Ascending aorta (tissue), 2 donors: Measurements from ENCODE around the gene KLRK1. TPM values are rescaled to one million over a fixed set of nuclear protein-coding genes. Genes with fewer than 3 reads are reported as not detected.
"Not testable (repeated sequence)": the region's sequence is repeated elsewhere in the genome, so short reads cannot be mapped to it uniquely, and the experiment has no call there.

Experiments
- DNase-seq, 2 donors: peaks; one replicate each; pipeline ENCODE4 v3.0.0-alpha.2; 2019; ENCODE audit warnings: low spot score in 2 of 2
- H3K27ac ChIP-seq, 2 donors: fragments of 200-600 bp; sonication (generic); one replicate each; pipeline ENCODE4 v1.5.1; 2016 to 2017; ENCODE audit warnings: mild to moderate bottlenecking in 1 of 2
- H3K27me3 ChIP-seq: fragments of 200-600 bp; sonication (generic); one replicate; pipeline ENCODE4 v1.5.1; 2017
- H3K36me3 ChIP-seq, 2 donors: fragments of 200-600 bp; sonication (generic); one replicate each; pipeline ENCODE4 v1.5.1; 2016
- H3K4me1 ChIP-seq, 2 donors: fragments of 200-600 bp; sonication (generic); one replicate each; pipeline ENCODE4 v1.5.1; 2016 to 2017; ENCODE audit warnings: mild to moderate bottlenecking in 1 of 2
- H3K4me3 ChIP-seq, 2 donors: fragments of 200-600 bp; sonication (generic); one replicate each; pipeline ENCODE4 v1.5.1; 2016 to 2017; ENCODE audit warnings: mild to moderate bottlenecking in 1 of 2
- H3K9me3 ChIP-seq, 2 donors: fragments of 200-600 bp; sonication (generic); one replicate each; pipeline ENCODE4 v1.5.1; 2016
- CTCF ChIP-seq, 3 experiments: fragments of 200-600 bp in 2 of 3; fragments of 450-650 bp in 1 of 3; sonication (generic) in 2 of 3; IDR thresholded peaks; one replicate each; pipeline ENCODE4 v1.5.1; 2016 to 2019; ENCODE audit warnings: antibody characterized with exemption in 3 of 3, mild to moderate bottlenecking in 1 of 3, moderate library complexity in 1 of 3
- intact Hi-C: fragments of 100-400 bp; cut with DNase I; formaldehyde crosslinking; loops from one replicate; pipeline ENCODE4 v1.15.1; 2023
- total RNA-seq: library from RNA; depleted of rRNA; stranded (reverse); fragments of >200 nt; gene quantifications from one replicate; pipeline ENCODE4 v1.1.0, GENCODE V29; 2016

Gene KLRK1
- total RNA-seq, 1 donor from 2014 or later = not detected

GRCh38 chr12:10388624-10389413 lies 1.0 kb downstream of the KLRK1 start:
- intact Hi-C loops = no loop called here
- H3K4me3 ChIP-seq = no peak overlapping the region

GRCh38 chr12:10387498-10387897 lies 2.3 kb downstream of the KLRK1 start:
- intact Hi-C loops, H3K27me3 ChIP-seq, H3K9me3 ChIP-seq, H3K4me3 ChIP-seq, DNase-seq, H3K4me1 ChIP-seq, H3K36me3 ChIP-seq, H3K27ac ChIP-seq: not testable (repeated sequence)

More at GRCh38 chr12:10388624-10389413, 1.0 kb downstream of the KLRK1 start:
- TF ChIP-seq CTCF (IDR thresholded peaks at IDR 0.05) = no peak
- DNase-seq = no peak
- Histone ChIP-seq H3K36me3 (no peaks in the 10 kb centered on the region), H3K9me3 (peaks cover 0 to 4% of the 10 kb centered on the region in 2 donors), H3K27me3 (no peaks in the 10 kb centered on the region), H3K4me1 (no peaks in the 10 kb centered on the region), H3K27ac (no peak overlapping the region)

GRCh38 chr12:10386857-10387256 lies 3.0 kb downstream of the KLRK1 start:
- Histone ChIP-seq H3K36me3 (no peaks in the 10 kb centered on the region), H3K4me3 (no peak overlapping the region), H3K27me3 (no peaks in the 10 kb centered on the region), H3K9me3 (peaks cover 0 to 4% of the 10 kb centered on the region in 2 donors), H3K27ac (no peak overlapping the region), H3K4me1 (no peaks in the 10 kb centered on the region)
- intact Hi-C loops = no loop called here
- no peak for TF ChIP-seq CTCF (IDR thresholded peaks at IDR 0.05)
- no peak for DNase-seq

GRCh38 chr12:10385166-10385613 lies 4.7 kb downstream of the KLRK1 start:
- intact Hi-C loops = no loop called here
- Histone ChIP-seq H3K4me3 (no peak overlapping the region), H3K4me1 (no peaks in the 10 kb centered on the region), H3K27me3 (no peaks in the 10 kb centered on the region), H3K36me3 (no peaks in the 10 kb centered on the region), H3K9me3 (peaks cover 0 to 4% of the 10 kb centered on the region in 2 donors), H3K27ac (no peak overlapping the region)
- no peak for DNase-seq
- no peak for TF ChIP-seq CTCF (IDR thresholded peaks at IDR 0.05)

- Histone ChIP-seq H3K27me3 (no peaks in the 10 kb centered on the region), H3K9me3 (peaks cover 0 to 4% of the 10 kb centered on the region in 2 donors), H3K4me3 (no peak overlapping the region), H3K36me3 (no peaks in the 10 kb centered on the region), H3K4me1 (no peaks in the 10 kb centered on the region), H3K27ac (no peak overlapping the region)
- no peak for DNase-seq
- intact Hi-C loops = no loop called here
- no peak for TF ChIP-seq CTCF (IDR thresholded peaks at IDR 0.05)
Measured at GRCh38 chr12:10384191-10384590, 5.7 kb downstream of the KLRK1 start.

- TF ChIP-seq CTCF (IDR thresholded peaks at IDR 0.05) = no peak
- H3K27me3 ChIP-seq = no peaks in the 10 kb centered on the region
- H3K4me1 ChIP-seq = no peaks in the 10 kb centered on the region
- intact Hi-C loops = no loop called here
- H3K36me3 ChIP-seq = no peaks in the 10 kb centered on the region
- H3K27ac ChIP-seq = no peak overlapping the region
- no peak overlapping the region for H3K4me3 ChIP-seq
- H3K9me3 ChIP-seq = peaks cover 0 to 4% of the 10 kb centered on the region in 2 donors
- no peak for DNase-seq
Measured at GRCh38 chr12:10381928-10382628, 7.8 kb downstream of the KLRK1 start.

- not testable (repeated sequence) for H3K9me3 ChIP-seq
Measured at GRCh38 chr12:10378737-10379136, 11.1 kb downstream of the KLRK1 start.

More at GRCh38 chr12:10378737-10379136, 11.1 kb downstream of the KLRK1 start:
- H3K4me1 ChIP-seq, H3K27me3 ChIP-seq, DNase-seq, H3K27ac ChIP-seq, H3K4me3 ChIP-seq, intact Hi-C loops, H3K36me3 ChIP-seq: not testable (repeated sequence)
